Peyer's patch (tissue), 4 donors: ENCODE results near the gene NLRC3.

Experiments used
- CTCF ChIP-seq, 6 experiments: fragments of 450-650 bp in 4 of 6; fragments of 200-600 bp in 2 of 6; sonication (generic) in 1 of 6; IDR thresholded peaks; one replicate each; pipeline ENCODE4 v1.5.1; 2017 to 2019; ENCODE audit warnings: antibody characterized with exemption in 6 of 6, mild to moderate bottlenecking in 3 of 6, moderate library complexity in 1 of 6
- POLR2A ChIP-seq, 2 donors: fragments of 450-650 bp; IDR thresholded peaks; one replicate each; pipeline ENCODE4 v1.5.1; 2017; ENCODE audit warnings: antibody characterized with exemption in 2 of 2, mild to moderate bottlenecking in 2 of 2, moderate library complexity in 2 of 2

- TF ChIP-seq CTCF (IDR thresholded peaks at IDR 0.05) (no peak), POLR2A (IDR thresholded peaks at IDR 0.05) (no peak)
These were observed 66.8 kb downstream of the NLRC3 start for GRCh38 chr16:3510416-3510815.
